IMR-90 (cell line): ENCODE results near the gene IL12RB1. TPM values are rescaled to one million over a fixed set of nuclear protein-coding genes. Genes with fewer than 3 reads are reported as not detected.

ENCODE experiments used
- ATAC-seq: fragments of 200-7000 bp; cut with Tn5 transposase; 2 replicates; pipeline ENCODE4 v1.9.1; 2020; ENCODE audit warnings: low read depth, mild to moderate bottlenecking, moderate library complexity
- BruUV-seq: library from RNA; stranded (reverse); fragments of 400-500 nt; replicated peaks from 2 replicates; lab custom pipeline; 2021; lab: Mats Ljungman, UMichigan
- CTCF ChIA-PET: fragments of 300-600 bp; formaldehyde crosslinking; extraction: SDS; loops from one replicate; lab custom pipeline; 2021; ENCODE audit warnings: antibody characterized with exemption; lab: Yijun Ruan, JAX
- POLR2A ChIA-PET: fragments of 300-600 bp; sonication (Branson Sonifier 250); formaldehyde crosslinking; loops from one replicate; lab custom pipeline; 2022; ENCODE audit warnings: antibody characterized with exemption; ENCODE audit not compliant: unreplicated experiment; lab: Charles Lee
- DNase-seq: peaks from one replicate; pipeline ENCODE4 v3.0.0; 2013
- H2AFZ ChIP-seq: replicated peaks from 2 replicates; pipeline ENCODE3; 2013; ENCODE audit warnings: low read length, mild to moderate bottlenecking; ENCODE audit not compliant: poor library complexity
- H2AK5ac ChIP-seq: 2 replicates; pipeline ENCODE4 v1.6.1; 2013; ENCODE audit warnings: low read depth, low read length, inconsistent platforms
- H2AK9ac ChIP-seq: replicated peaks from 2 replicates; pipeline ENCODE3; 2013; ENCODE audit warnings: mild to moderate bottlenecking, low read depth, low read length, moderate library complexity; ENCODE audit not compliant: poor library complexity
- H2BK120ac ChIP-seq: 2 replicates; pipeline ENCODE4 v1.6.1; 2013; ENCODE audit warnings: low read depth, low read length, inconsistent platforms
- H2BK15ac ChIP-seq: 3 replicates; pipeline ENCODE4 v1.6.1; 2013; ENCODE audit warnings: low read depth, low read length, inconsistent platforms
- H2BK20ac ChIP-seq: 2 replicates; pipeline ENCODE4 v1.6.1; 2013; ENCODE audit warnings: low read depth, mild to moderate bottlenecking, inconsistent platforms, low read length, moderate library complexity
- H2BK5ac ChIP-seq: 2 replicates; pipeline ENCODE4 v1.6.1; 2013; ENCODE audit warnings: mild to moderate bottlenecking, low read depth, low read length, inconsistent platforms; ENCODE audit not compliant: poor library complexity, severe bottlenecking
- H3K14ac ChIP-seq: replicated peaks from 2 replicates; pipeline ENCODE4 v1.6.1; 2013; ENCODE audit warnings: low read depth, low read length, inconsistent platforms
- H3K18ac ChIP-seq: 2 replicates; pipeline ENCODE4 v1.6.1; 2013; ENCODE audit warnings: low read depth, low read length, control low read depth
- H3K23ac ChIP-seq: 2 replicates; pipeline ENCODE4 v1.6.1; 2013; ENCODE audit warnings: low read depth, low read length, inconsistent platforms
- H3K27ac ChIP-seq: 2 replicates; pipeline ENCODE4 v1.5.1; 2013; ENCODE audit warnings: mild to moderate bottlenecking, control low read depth, low read length; ENCODE audit not compliant: insufficient read depth
- H3K27me3 ChIP-seq: 2 replicates; pipeline ENCODE4 v1.6.1; 2013; ENCODE audit warnings: low read length; ENCODE audit not compliant: control insufficient read depth, insufficient read depth
- H3K36me3 ChIP-seq: 2 replicates; pipeline ENCODE4 v1.6.1; 2013; ENCODE audit warnings: low read length, mixed read lengths; ENCODE audit not compliant: control insufficient read depth, insufficient read depth
- H3K4ac ChIP-seq: 2 replicates; pipeline ENCODE4 v1.6.1; 2013; ENCODE audit warnings: low read depth, low read length, inconsistent platforms
- H3K4me1 ChIP-seq: 2 replicates; pipeline ENCODE4 v1.6.1; 2013; ENCODE audit warnings: low read length, mixed read lengths; ENCODE audit not compliant: control insufficient read depth, insufficient read depth
- H3K4me2 ChIP-seq: 2 replicates; pipeline ENCODE4 v1.6.1; 2013; ENCODE audit warnings: low read depth, mild to moderate bottlenecking, control low read depth, low read length, moderate library complexity
- H3K4me3 ChIP-seq: 2 replicates; pipeline ENCODE4 v1.5.1; 2013; ENCODE audit warnings: low read depth, mild to moderate bottlenecking, control low read depth, low read length, moderate library complexity; ENCODE audit not compliant: insufficient read depth
- H3K56ac ChIP-seq: 2 replicates; pipeline ENCODE4 v1.6.1; 2013; ENCODE audit warnings: low read length, inconsistent platforms; ENCODE audit not compliant: insufficient read depth; ENCODE audit errors: extremely low read depth
- H3K79me1 ChIP-seq, 2 experiments: 2 replicates each; pipeline ENCODE4 v1.6.1; 2013; ENCODE audit warnings: low read length in 2 of 2, inconsistent platforms in 1 of 2, low read depth in 1 of 2
- H3K9ac ChIP-seq: 2 replicates; pipeline ENCODE4 v1.6.1; 2013; ENCODE audit warnings: low read depth, low read length, control low read depth
- H3K9me1 ChIP-seq: 2 replicates; pipeline ENCODE4 v1.6.1; 2013; ENCODE audit warnings: low read length, inconsistent platforms; ENCODE audit not compliant: insufficient read depth
- H3K9me3 ChIP-seq: 2 replicates; pipeline ENCODE4 v1.6.1; 2013; ENCODE audit warnings: low read length; ENCODE audit not compliant: control insufficient read depth, insufficient read depth
- H4K20me1 ChIP-seq: 2 replicates; pipeline ENCODE4 v1.6.1; 2013; ENCODE audit warnings: low read length, inconsistent platforms; ENCODE audit not compliant: insufficient read depth
- H4K5ac ChIP-seq: 2 replicates; pipeline ENCODE4 v1.6.1; 2013; ENCODE audit warnings: mild to moderate bottlenecking, low read depth, low read length, control low read depth
- H4K8ac ChIP-seq, 2 experiments: 2 replicates each; pipeline ENCODE4 v1.6.1; 2013; ENCODE audit warnings: low read depth in 2 of 2, low read length in 2 of 2, control low read depth in 1 of 2, inconsistent platforms in 1 of 2
- H4K91ac ChIP-seq: 2 replicates; pipeline ENCODE4 v1.6.1; 2013; ENCODE audit warnings: low read depth, low read length, inconsistent platforms; ENCODE audit not compliant: insufficient read depth
- BHLHE40 ChIP-seq: fragments of 150-350 bp; IDR thresholded peaks from 2 replicates; pipeline ENCODE4 v1.6.1; 2016; ENCODE audit warnings: mild to moderate bottlenecking, low read depth, low read length
- CEBPB ChIP-seq: IDR thresholded peaks from 2 replicates; pipeline ENCODE4 v1.6.1; 2012; ENCODE audit warnings: low read depth, low read length, improper control_type of control experiment
- CHD1 ChIP-seq: IDR thresholded peaks from 2 replicates; pipeline ENCODE4 v1.6.1; 2012; ENCODE audit warnings: low read depth, low read length, improper control_type of control experiment
- FOS ChIP-seq: fragments of 150-350 bp; IDR thresholded peaks from 2 replicates; pipeline ENCODE4 v1.6.1; 2016; ENCODE audit warnings: low read depth, low read length
- MAFK ChIP-seq: IDR thresholded peaks from 2 replicates; pipeline ENCODE4 v1.6.1; 2012; ENCODE audit warnings: low read depth, low read length, improper control_type of control experiment
- MAZ ChIP-seq: IDR thresholded peaks from 2 replicates; pipeline ENCODE4 v1.6.1; 2012; ENCODE audit warnings: low read depth, mild to moderate bottlenecking, low read length, improper control_type of control experiment, moderate library complexity, borderline replicate concordance
- MXI1 ChIP-seq: IDR thresholded peaks from 2 replicates; pipeline ENCODE4 v1.6.1; 2012; ENCODE audit warnings: low read depth, mild to moderate bottlenecking, low read length, moderate library complexity, borderline replicate concordance
- NFE2L2 ChIP-seq: fragments of 150-350 bp; IDR thresholded peaks from 2 replicates; pipeline ENCODE4 v1.6.1; 2016; ENCODE audit warnings: low read depth, mild to moderate bottlenecking, low read length
- POLR2A ChIP-seq: IDR thresholded peaks from 2 replicates; pipeline ENCODE4 v1.6.1; 2012; ENCODE audit warnings: mild to moderate bottlenecking, low read depth, low read length
- RAD21 ChIP-seq: IDR thresholded peaks from 2 replicates; pipeline ENCODE4 v1.6.1; 2012; ENCODE audit warnings: low read length, improper control_type of control experiment
- RCOR1 ChIP-seq: IDR thresholded peaks from 2 replicates; pipeline ENCODE4 v1.6.1; 2012; ENCODE audit warnings: mild to moderate bottlenecking, low read length, improper control_type of control experiment; ENCODE audit not compliant: insufficient replicate concordance
- RFX5 ChIP-seq: IDR thresholded peaks from 2 replicates; pipeline ENCODE4 v1.8.0; 2012; ENCODE audit warnings: low read depth, mild to moderate bottlenecking, low read length, moderate library complexity
- SMC3 ChIP-seq: fragments of 150-350 bp; IDR thresholded peaks from 2 replicates; pipeline ENCODE4 v1.6.1; 2016; ENCODE audit warnings: low read depth, mild to moderate bottlenecking, antibody characterized with exemption, low read length, moderate library complexity
- WGBS, 2 experiments: methylation state at CpG; one replicate each; pipeline versions ENCODE4 v1.1.5 to v1.1.7; 2013; ENCODE audit warnings: missing lambda C conversion rate in 2 of 2; ENCODE audit not compliant: insufficient read length in 1 of 2; ENCODE audit errors: extremely low coverage in 2 of 2; 5-methylcytosine and 5-hydroxymethylcytosine counted together
- dilution Hi-C: fragments of 300-500 bp; cut with HindIII; formaldehyde crosslinking; loops from one replicate; pipeline ENCODE4 v1.14.3; 2018; ENCODE audit warnings: low sequenced_read_pairs; ENCODE audit not compliant: unreplicated experiment
- in situ Hi-C: fragments of 300-500 bp; cut with MboI; formaldehyde crosslinking; loops from 3 replicates; pipeline ENCODE4 v1.14.3; 2019; ENCODE audit warnings: low sequenced_read_pairs, inconsistent platforms, mixed read lengths
- intact Hi-C: fragments of 100-400 bp; cut with micrococcal nuclease; formaldehyde crosslinking; loops from 2 replicates; pipeline ENCODE4 v1.10.0; 2022
- polyA plus RNA-seq, 3 experiments: library from polyadenylated mRNA; depleted of rRNA; stranded (reverse); fragments of >200 nt; gene quantifications; 2 replicates each; pipeline ENCODE4 v1.2.3, GENCODE V29; 2012; ENCODE audit warnings: low replicate concordance in 1 of 3
- total RNA-seq: library from RNA; depleted of rRNA; stranded (reverse); fragments of >200 nt; gene quantifications from 2 replicates; pipeline ENCODE4 v1.2.3, GENCODE V29; 2012
- TF ChIP-seq, protein P1 (sequence below): fragments of 150-350 bp; IDR thresholded peaks from 2 replicates; pipeline ENCODE4 v1.6.1; 2017; ENCODE audit warnings: mild to moderate bottlenecking, antibody characterized with exemption, low read length, low read depth
- TF ChIP-seq, protein P2 (sequence below): conservative IDR thresholded peaks from 2 replicates; pipeline ENCODE4 v1.5.1; 2012; ENCODE audit warnings: mild to moderate bottlenecking, low read depth, low read length, improper control_type of control experiment
- TF ChIP-seq, protein P3 (sequence below): fragments of 150-350 bp; IDR thresholded peaks from 2 replicates; pipeline ENCODE4 v1.6.1; 2016; ENCODE audit warnings: low read depth, mild to moderate bottlenecking, low read length, moderate library complexity, borderline replicate concordance

The IL12RB1 gene
- total and polyA plus RNA-seq, 2 of the 4 experiments (the other 2 are of a cell fraction), result not detected

- no TSS peak for BruUV-seq
- no peak for TF ChIP-seq MXI1
- TF ChIP-seq CEBPB, result no peak
- TF ChIP-seq, protein P1, sequence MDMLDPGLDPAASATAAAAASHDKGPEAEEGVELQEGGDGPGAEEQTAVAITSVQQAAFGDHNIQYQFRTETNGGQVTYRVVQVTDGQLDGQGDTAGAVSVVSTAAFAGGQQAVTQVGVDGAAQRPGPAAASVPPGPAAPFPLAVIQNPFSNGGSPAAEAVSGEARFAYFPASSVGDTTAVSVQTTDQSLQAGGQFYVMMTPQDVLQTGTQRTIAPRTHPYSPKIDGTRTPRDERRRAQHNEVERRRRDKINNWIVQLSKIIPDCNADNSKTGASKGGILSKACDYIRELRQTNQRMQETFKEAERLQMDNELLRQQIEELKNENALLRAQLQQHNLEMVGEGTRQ, result no peak
- TF ChIP-seq FOS, result no peak
- no peak for TF ChIP-seq POLR2A
- no peak for TF ChIP-seq NFE2L2
- no peak for TF ChIP-seq CHD1
- no peak for TF ChIP-seq BHLHE40
- TF ChIP-seq RAD21, result no peak
- TF ChIP-seq, protein P2, sequence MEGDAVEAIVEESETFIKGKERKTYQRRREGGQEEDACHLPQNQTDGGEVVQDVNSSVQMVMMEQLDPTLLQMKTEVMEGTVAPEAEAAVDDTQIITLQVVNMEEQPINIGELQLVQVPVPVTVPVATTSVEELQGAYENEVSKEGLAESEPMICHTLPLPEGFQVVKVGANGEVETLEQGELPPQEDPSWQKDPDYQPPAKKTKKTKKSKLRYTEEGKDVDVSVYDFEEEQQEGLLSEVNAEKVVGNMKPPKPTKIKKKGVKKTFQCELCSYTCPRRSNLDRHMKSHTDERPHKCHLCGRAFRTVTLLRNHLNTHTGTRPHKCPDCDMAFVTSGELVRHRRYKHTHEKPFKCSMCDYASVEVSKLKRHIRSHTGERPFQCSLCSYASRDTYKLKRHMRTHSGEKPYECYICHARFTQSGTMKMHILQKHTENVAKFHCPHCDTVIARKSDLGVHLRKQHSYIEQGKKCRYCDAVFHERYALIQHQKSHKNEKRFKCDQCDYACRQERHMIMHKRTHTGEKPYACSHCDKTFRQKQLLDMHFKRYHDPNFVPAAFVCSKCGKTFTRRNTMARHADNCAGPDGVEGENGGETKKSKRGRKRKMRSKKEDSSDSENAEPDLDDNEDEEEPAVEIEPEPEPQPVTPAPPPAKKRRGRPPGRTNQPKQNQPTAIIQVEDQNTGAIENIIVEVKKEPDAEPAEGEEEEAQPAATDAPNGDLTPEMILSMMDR, result no peak
- TF ChIP-seq SMC3, result no peak
- TF ChIP-seq MAZ, result no peak
- no peak for TF ChIP-seq MAFK
- TF ChIP-seq RCOR1, result no peak
- TF ChIP-seq RFX5, result no peak
- TF ChIP-seq, protein P3, sequence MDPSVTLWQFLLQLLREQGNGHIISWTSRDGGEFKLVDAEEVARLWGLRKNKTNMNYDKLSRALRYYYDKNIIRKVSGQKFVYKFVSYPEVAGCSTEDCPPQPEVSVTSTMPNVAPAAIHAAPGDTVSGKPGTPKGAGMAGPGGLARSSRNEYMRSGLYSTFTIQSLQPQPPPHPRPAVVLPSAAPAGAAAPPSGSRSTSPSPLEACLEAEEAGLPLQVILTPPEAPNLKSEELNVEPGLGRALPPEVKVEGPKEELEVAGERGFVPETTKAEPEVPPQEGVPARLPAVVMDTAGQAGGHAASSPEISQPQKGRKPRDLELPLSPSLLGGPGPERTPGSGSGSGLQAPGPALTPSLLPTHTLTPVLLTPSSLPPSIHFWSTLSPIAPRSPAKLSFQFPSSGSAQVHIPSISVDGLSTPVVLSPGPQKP, result no peak
- ChIA-PET POLR2A (no interaction called here), CTCF (no interaction called here)
- H3K9me3 ChIP-seq, result no peaks in the 10 kb centered on the region
- H3K23ac ChIP-seq, result no peak overlapping the region
- no peak overlapping the region for H3K18ac ChIP-seq
- in situ Hi-C loops, result no loop called here
- H3K4ac ChIP-seq, result no peak overlapping the region
- peaks cover 12% of the 10 kb centered on the region for H3K9me1 ChIP-seq
- H3K56ac ChIP-seq, result no peak overlapping the region
- no peak overlapping the region for H2BK5ac ChIP-seq
- no peak overlapping the region for H4K8ac ChIP-seq
- H2BK15ac ChIP-seq, result no peak overlapping the region
- no peak overlapping the region for H3K9ac ChIP-seq
- H3K4me3 ChIP-seq, result no peak overlapping the region
- no peaks in the 10 kb centered on the region for H3K27me3 ChIP-seq
- H4K20me1 ChIP-seq, result peaks cover 5% of the 10 kb centered on the region; the same call in 1 of the 2 replicates
- H3K36me3 ChIP-seq, result peaks cover 26% of the 10 kb centered on the region
- no peak overlapping the region for H2BK120ac ChIP-seq
- intact Hi-C loops, result no loop called here
- no peak overlapping the region for H2BK20ac ChIP-seq
- H3K4me1 ChIP-seq, result peaks cover 8% of the 10 kb centered on the region
- dilution Hi-C loops, result no loop called here
- no peak overlapping the region for H3K14ac ChIP-seq
- H2AK5ac ChIP-seq, result no peak overlapping the region
- peak overlapping the region; percentile 11 for H2AFZ ChIP-seq
- ATAC-seq (no peak), DNase-seq (no peak)
- H3K79me1 ChIP-seq, result peaks cover 0 to 13% of the 10 kb centered on the region in 2 experiments; a peak in 3 of 4 replicates
- no peak overlapping the region for H2AK9ac ChIP-seq
- no peak overlapping the region for H4K5ac ChIP-seq
- WGBS, 2 experiments, result no CpG with 5 or more reads among the region's 11 CpGs
- H3K4me2 ChIP-seq, result no peak overlapping the region
- no peak overlapping the region for H4K91ac ChIP-seq
- H3K27ac ChIP-seq, result no peak overlapping the region
Measured at GRCh38 chr19:18010149-18010548, 76.6 kb downstream of the IL12RB1 start.
